Eye (tissue), 1 donor: ENCODE measurements around the gene NELL1.
"Not testable (repeated sequence)": the region's sequence is repeated elsewhere in the genome, so short reads cannot be mapped to it uniquely, and the experiment has no call there.

Source experiments
- DNase-seq: peaks from one replicate; pipeline ENCODE4 v3.0.0-alpha.2; 2015

NELL1 gene

GRCh38 chr11:21121991-21122390, 452.6 kb downstream of the NELL1 start:
- peak; percentile 31 for DNase-seq

- no peak for DNase-seq
These were observed 453.1 kb downstream of the NELL1 start for GRCh38 chr11:21122523-21122922.

GRCh38 chr11:21132146-21132720, 462.8 kb downstream of the NELL1 start:
- DNase-seq = no peak

GRCh38 chr11:21133244-21133643, 463.9 kb downstream of the NELL1 start:
- DNase-seq = no peak

GRCh38 chr11:21133722-21134121, 464.3 kb downstream of the NELL1 start:
- DNase-seq = no peak

GRCh38 chr11:21137803-21138202, 468.4 kb downstream of the NELL1 start:
- no peak for DNase-seq

GRCh38 chr11:21141557-21141956, 472.2 kb downstream of the NELL1 start:
- not testable (repeated sequence) for DNase-seq

- DNase-seq = peak; percentile 14
These were observed 472.6 kb downstream of the NELL1 start for GRCh38 chr11:21142007-21142406.

GRCh38 chr11:21144531-21144930, 475.1 kb downstream of the NELL1 start:
- DNase-seq = no peak

GRCh38 chr11:21148376-21148775, 479.0 kb downstream of the NELL1 start:
- no peak for DNase-seq

- DNase-seq = no peak
These were observed 490.8 kb downstream of the NELL1 start for GRCh38 chr11:21160140-21160539.

GRCh38 chr11:21169639-21170038, 500.3 kb downstream of the NELL1 start:
- no peak for DNase-seq

GRCh38 chr11:21173476-21173875, 504.1 kb downstream of the NELL1 start:
- no peak for DNase-seq

GRCh38 chr11:21174781-21175180, 505.4 kb downstream of the NELL1 start:
- DNase-seq = no peak

- DNase-seq = no peak
These were observed 508.0 kb downstream of the NELL1 start for GRCh38 chr11:21177379-21177778.

GRCh38 chr11:21179770-21180169, 510.4 kb downstream of the NELL1 start:
- DNase-seq = no peak

GRCh38 chr11:21180182-21180581, 510.8 kb downstream of the NELL1 start:
- DNase-seq = no peak

- DNase-seq = no peak
These were observed 516.6 kb downstream of the NELL1 start for GRCh38 chr11:21185959-21186358.

- no peak for DNase-seq
These were observed 520.8 kb downstream of the NELL1 start for GRCh38 chr11:21190181-21190580.

- no peak for DNase-seq
These were observed 526.6 kb downstream of the NELL1 start for GRCh38 chr11:21195995-21196394.

- no peak for DNase-seq
These were observed 529.1 kb downstream of the NELL1 start for GRCh38 chr11:21198498-21198897.

GRCh38 chr11:21205205-21205604, 535.8 kb downstream of the NELL1 start:
- DNase-seq = no peak

- no peak for DNase-seq
These were observed 556.5 kb downstream of the NELL1 start for GRCh38 chr11:21225860-21226259.

GRCh38 chr11:21229224-21229623, 559.8 kb downstream of the NELL1 start:
- no peak for DNase-seq

- DNase-seq = no peak
These were observed 580.8 kb downstream of the NELL1 start for GRCh38 chr11:21250196-21250595.

GRCh38 chr11:21254055-21254454, 584.7 kb downstream of the NELL1 start:
- no peak for DNase-seq
